SK-N-SH (cell line): ENCODE results near the gene KRTAP12-2.

Experiments
- EP300 ChIP-seq, 2 experiments: IDR thresholded peaks; 2 replicates each; pipeline versions ENCODE4 v1.4.0 to v1.6.1; 2012; ENCODE audit warnings: borderline replicate concordance in 1 of 2, low read depth in 1 of 2, low read length in 1 of 2
- RAD21 ChIP-seq: IDR thresholded peaks from 2 replicates; pipeline ENCODE4 v1.6.1; 2012; ENCODE audit warnings: mild to moderate bottlenecking, low read length
- TEAD4 ChIP-seq: IDR thresholded peaks from 2 replicates; pipeline ENCODE4 v1.4.0; 2012; ENCODE audit warnings: mild to moderate bottlenecking, borderline replicate concordance; ENCODE audit not compliant: insufficient read depth
- TF ChIP-seq, protein P1 (sequence below): fragments of 200-600 bp; sonication (generic); IDR thresholded peaks from 2 replicates; pipeline ENCODE4 v1.6.1; 2017; ENCODE audit warnings: antibody characterized with exemption, mild to moderate bottlenecking, moderate library complexity
- TF ChIP-seq, protein P2 (sequence below): IDR thresholded peaks from 2 replicates; pipeline ENCODE4 v1.4.0; 2012; ENCODE audit warnings: low read depth

DNA sequence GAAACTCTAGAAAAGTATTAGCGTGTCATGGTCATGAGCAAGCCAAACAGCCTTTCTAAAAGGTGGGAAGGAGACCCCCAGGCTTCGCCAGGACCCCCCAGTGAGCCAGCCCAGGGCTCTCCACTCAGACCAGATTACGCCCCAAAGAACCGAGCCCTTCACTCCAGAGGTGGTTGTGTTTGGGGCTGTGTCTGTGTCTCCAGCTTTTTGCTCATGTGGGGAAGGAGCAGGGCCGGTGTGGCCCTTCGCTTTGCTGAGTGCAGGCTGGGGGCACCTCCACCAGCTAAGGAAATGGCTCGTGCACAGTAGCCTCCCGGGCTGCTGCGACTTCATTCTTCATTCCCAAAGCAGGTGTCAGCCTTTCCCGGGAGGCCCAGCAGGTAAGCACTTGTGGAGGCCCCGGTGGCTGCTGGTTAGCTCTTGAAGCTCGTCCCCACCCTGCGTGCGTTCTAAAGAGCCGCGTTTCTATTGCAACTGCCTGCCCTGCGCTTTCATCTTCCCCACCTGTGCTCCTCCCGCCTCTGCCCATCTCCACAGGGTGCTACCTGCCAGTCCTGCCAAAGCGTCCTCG is 44.1 kb upstream of the KRTAP12-2 start:
- TF ChIP-seq, protein P1, sequence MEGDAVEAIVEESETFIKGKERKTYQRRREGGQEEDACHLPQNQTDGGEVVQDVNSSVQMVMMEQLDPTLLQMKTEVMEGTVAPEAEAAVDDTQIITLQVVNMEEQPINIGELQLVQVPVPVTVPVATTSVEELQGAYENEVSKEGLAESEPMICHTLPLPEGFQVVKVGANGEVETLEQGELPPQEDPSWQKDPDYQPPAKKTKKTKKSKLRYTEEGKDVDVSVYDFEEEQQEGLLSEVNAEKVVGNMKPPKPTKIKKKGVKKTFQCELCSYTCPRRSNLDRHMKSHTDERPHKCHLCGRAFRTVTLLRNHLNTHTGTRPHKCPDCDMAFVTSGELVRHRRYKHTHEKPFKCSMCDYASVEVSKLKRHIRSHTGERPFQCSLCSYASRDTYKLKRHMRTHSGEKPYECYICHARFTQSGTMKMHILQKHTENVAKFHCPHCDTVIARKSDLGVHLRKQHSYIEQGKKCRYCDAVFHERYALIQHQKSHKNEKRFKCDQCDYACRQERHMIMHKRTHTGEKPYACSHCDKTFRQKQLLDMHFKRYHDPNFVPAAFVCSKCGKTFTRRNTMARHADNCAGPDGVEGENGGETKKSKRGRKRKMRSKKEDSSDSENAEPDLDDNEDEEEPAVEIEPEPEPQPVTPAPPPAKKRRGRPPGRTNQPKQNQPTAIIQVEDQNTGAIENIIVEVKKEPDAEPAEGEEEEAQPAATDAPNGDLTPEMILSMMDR = no peak
- TF ChIP-seq, protein P2, sequence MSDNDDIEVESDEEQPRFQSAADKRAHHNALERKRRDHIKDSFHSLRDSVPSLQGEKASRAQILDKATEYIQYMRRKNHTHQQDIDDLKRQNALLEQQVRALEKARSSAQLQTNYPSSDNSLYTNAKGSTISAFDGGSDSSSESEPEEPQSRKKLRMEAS = no peak
- TF ChIP-seq TEAD4 (no peak), RAD21 (no peak), EP300 (IDR thresholded peaks at IDR 0.05; ENCODE audit: borderline replicate concordance in 1 of 2, low read depth in 1 of 2, low read length in 1 of 2) (no peak)
